GM12878 (cell line): ENCODE measurements around the gene SEL1L2. TPM values are rescaled to one million over a fixed set of nuclear protein-coding genes. Genes with fewer than 3 reads are reported as not detected.

ENCODE experiments used
- ATAC-seq: fragments of 200-7000 bp; cut with Tn5 transposase; 3 replicates; pipeline ENCODE4 v1.9.1; 2020; ENCODE audit warnings: mild to moderate bottlenecking, moderate library complexity
- BruUV-seq: library from RNA; stranded (reverse); fragments of 400-500 nt; replicated peaks from 2 replicates; lab custom pipeline; 2021; lab: Mats Ljungman, UMichigan
- CTCF ChIA-PET: fragments of 300-600 bp; sonication (Branson Sonifier 250); formaldehyde crosslinking; extraction: SDS; loops from one replicate; lab custom pipeline; 2021; ENCODE audit warnings: inconsistent platforms; lab: Yijun Ruan, JAX
- POLR2A ChIA-PET: fragments of 350-600 bp; formaldehyde crosslinking; extraction: SDS; loops from one replicate; lab custom pipeline; 2021; ENCODE audit warnings: inconsistent platforms; lab: Charles Lee
- RAD21 ChIA-PET: fragments of 300-600 bp; sonication (Branson Sonifier 250); formaldehyde crosslinking; loops from one replicate; lab custom pipeline; 2023; ENCODE audit warnings: antibody characterized with exemption; ENCODE audit not compliant: unreplicated experiment; lab: Charles Lee
- SMC1A ChIA-PET: fragments of 300-600 bp; sonication (Branson Sonifier 250); formaldehyde crosslinking; loops from one replicate; lab custom pipeline; 2023; ENCODE audit not compliant: unreplicated experiment, uncharacterized antibody; lab: Charles Lee
- DNase-seq: peaks from one replicate; pipeline ENCODE4 v3.0.0-alpha.2; 2011; ENCODE audit warnings: low read depth, low spot score
- FAIRE-seq: peaks from 3 replicates; lab custom pipeline; 2011; peaks lifted over from hg19 to GRCh38; lab: Jason Lieb, UNC
- H2AFZ ChIP-seq: 2 replicates; pipeline ENCODE4 v1.6.0; 2011; ENCODE audit warnings: low read depth, low read length, control low read depth; ENCODE audit not compliant: control insufficient read depth
- H3K27ac ChIP-seq: 2 replicates; pipeline ENCODE4 v1.5.1; 2011; ENCODE audit warnings: control low read depth; ENCODE audit not compliant: control insufficient read depth, insufficient read depth
- H3K27me3 ChIP-seq, 2 experiments: replicated peaks in 1 of 2; 2 replicates each; pipeline versions ENCODE4 v1.6.0 to v1.6.1; 2011; ENCODE audit warnings: low read length in 1 of 2; ENCODE audit not compliant: control insufficient read depth in 2 of 2, insufficient read depth in 2 of 2
- H3K36me3 ChIP-seq, 2 experiments: 2 replicates each; pipeline ENCODE4 v1.5.1; 2011; ENCODE audit warnings: low read length in 1 of 2; ENCODE audit not compliant: control insufficient read depth in 2 of 2, insufficient read depth in 2 of 2
- H3K4me1 ChIP-seq: 2 replicates; pipeline ENCODE4 v1.6.1; 2011; ENCODE audit warnings: mild to moderate bottlenecking, low read length, moderate library complexity, mixed read lengths; ENCODE audit not compliant: control insufficient read depth, insufficient read depth
- H3K4me2 ChIP-seq: 2 replicates; pipeline ENCODE4 v1.6.0; 2011; ENCODE audit warnings: control low read depth; ENCODE audit not compliant: control insufficient read depth, insufficient read depth
- H3K4me3 ChIP-seq: fragments of 200-600 bp; sonication (generic); 2 replicates; pipeline ENCODE4 v1.5.1; 2016
- H3K79me2 ChIP-seq: 2 replicates; pipeline ENCODE4 v1.6.0; 2011; ENCODE audit warnings: low read length; ENCODE audit not compliant: control insufficient read depth, insufficient read depth
- H3K9ac ChIP-seq: 2 replicates; pipeline ENCODE4 v1.8.0; 2011; ENCODE audit warnings: low read length, control low read depth, mixed read lengths; ENCODE audit not compliant: control insufficient read depth, insufficient read depth
- H3K9me3 ChIP-seq: replicated peaks from 3 replicates; pipeline ENCODE4 v1.5.1; 2011; ENCODE audit warnings: mild to moderate bottlenecking, low read length; ENCODE audit not compliant: control insufficient read depth, insufficient read depth
- H4K20me1 ChIP-seq: 2 replicates; pipeline ENCODE4 v1.6.0; 2011; ENCODE audit not compliant: control insufficient read depth, insufficient read depth
- EZH2 ChIP-seq: IDR thresholded peaks from 2 replicates; pipeline ENCODE4 v1.6.1; 2012; ENCODE audit warnings: low read depth, mild to moderate bottlenecking, control low read depth, inconsistent platforms, low read length, borderline replicate concordance; ENCODE audit not compliant: control insufficient read depth
- SUZ12 ChIP-seq: fragments of 200-600 bp; sonication (generic); IDR thresholded peaks from one replicate; pipeline ENCODE4 v1.6.1; 2018; ENCODE audit warnings: antibody characterized with exemption, mild to moderate bottlenecking; ENCODE audit not compliant: unreplicated experiment
- WGBS: methylation state at CpG from one replicate; pipeline ENCODE4 v1.1.6; 2016; ENCODE audit warnings: low lambda C conversion rate; ENCODE audit not compliant: insufficient replicate concordance, insufficient coverage; ENCODE audit errors: missing lambda C conversion rate; 5-methylcytosine and 5-hydroxymethylcytosine counted together
- in situ Hi-C: fragments of 300-500 bp; cut with MboI; formaldehyde crosslinking; loops from 9 replicates; pipeline ENCODE4 v1.14.3; 2018; ENCODE audit warnings: mixed read lengths
- intact Hi-C: fragments of 100-400 bp; cut with micrococcal nuclease; formaldehyde crosslinking; loops from one replicate; pipeline ENCODE4 v1.14.2; 2022; ENCODE audit not compliant: unreplicated experiment
- polyA plus RNA-seq, 11 experiments: library from polyadenylated mRNA; depleted of rRNA in 4 of 11; unstranded in 6 of 11; stranded (reverse) in 5 of 11; fragments of >200 nt; fragmentation: Nextera tagmentation in 4 of 11; fragmentation: Illumina TruSeq in 1 of 11; extraction: Ambion mirVana in 4 of 11; extraction: Trizol in 1 of 11; gene quantifications; 1 replicate in 1 of 11; 2 replicates in 10 of 11; pipeline versions ENCODE4 v1.2.1 to v1.2.3, GENCODE V29; 2011 to 2016; ENCODE audit warnings: inconsistent platforms in 2 of 11, missing spikeins in 2 of 11, low read depth in 1 of 11
- total RNA-seq, 4 experiments: library from RNA; depleted of rRNA in 3 of 4; stranded (reverse); fragments of >200 nt in 3 of 4; fragmentation: Illumina TruSeq in 1 of 4; extraction: Trizol in 1 of 4; gene quantifications; 2 replicates each; pipeline versions ENCODE4 v1.2.1 to v1.2.3, GENCODE V29; 2013 to 2021
- TF ChIP-seq, protein P1 (sequence below): fragments of 450-650 bp; IDR thresholded peaks from 2 replicates; pipeline ENCODE4 v1.6.1; 2018; ENCODE audit warnings: mild to moderate bottlenecking, low read depth, moderate library complexity; ENCODE audit not compliant: partially characterized antibody
- TF ChIP-seq, protein P2 (sequence below): fragments of 450-650 bp; IDR thresholded peaks from 2 replicates; pipeline ENCODE4 v1.6.1; 2016; ENCODE audit warnings: mild to moderate bottlenecking

SEL1L2 gene
- total and polyA plus RNA-seq, 10 of the 15 experiments (the other 5 are each of a cell fraction or from before 2014, with no cell fraction given): not detected

DNA sequence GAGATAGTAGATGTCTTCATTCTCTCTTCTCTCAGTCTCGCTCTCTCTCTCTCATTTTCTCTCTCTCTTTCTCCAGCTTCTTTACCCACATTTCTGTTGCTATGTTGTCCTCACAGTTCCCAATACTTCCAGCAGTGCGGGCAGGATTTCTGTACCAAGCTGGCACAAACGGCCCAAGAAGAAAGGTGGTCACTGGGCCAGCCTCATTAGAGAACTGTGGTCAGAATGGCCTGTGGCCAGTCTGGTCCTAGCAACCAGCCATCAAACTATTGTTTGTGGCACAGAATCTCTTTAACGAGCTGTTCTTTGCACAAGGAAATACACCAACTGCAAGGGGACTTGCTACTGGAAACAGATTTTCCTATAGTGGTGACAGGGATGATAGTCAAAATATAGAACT lies 81.3 kb downstream of the SEL1L2 start:
- Histone ChIP-seq H4K20me1 (no peaks in the 10 kb centered on the region), H3K79me2 (no peaks in the 10 kb centered on the region), H3K27me3 (peaks cover 0 to 2% of the 10 kb centered on the region in 2 experiments; a peak in 1 of 4 replicates), H3K9me3 (no peaks in the 10 kb centered on the region), H3K4me1 (no peaks in the 10 kb centered on the region), H3K4me2 (no peak overlapping the region), H2AFZ (no peak overlapping the region), H3K4me3 (no peak overlapping the region), H3K36me3 (no peaks in the 10 kb centered on the region), H3K27ac (no peak overlapping the region), H3K9ac (no peak overlapping the region)
- in situ Hi-C loops (no loop called here), intact Hi-C loops (no loop called here)
- FAIRE-seq (no peak), DNase-seq (no peak), ATAC-seq (no peak)
- ChIA-PET RAD21 (no interaction called here), CTCF (no interaction called here), POLR2A (no interaction called here), SMC1A (no interaction called here)
- WGBS: 39% methylated on average over 4 of the region's 4 CpGs
- TF ChIP-seq, protein P1, sequence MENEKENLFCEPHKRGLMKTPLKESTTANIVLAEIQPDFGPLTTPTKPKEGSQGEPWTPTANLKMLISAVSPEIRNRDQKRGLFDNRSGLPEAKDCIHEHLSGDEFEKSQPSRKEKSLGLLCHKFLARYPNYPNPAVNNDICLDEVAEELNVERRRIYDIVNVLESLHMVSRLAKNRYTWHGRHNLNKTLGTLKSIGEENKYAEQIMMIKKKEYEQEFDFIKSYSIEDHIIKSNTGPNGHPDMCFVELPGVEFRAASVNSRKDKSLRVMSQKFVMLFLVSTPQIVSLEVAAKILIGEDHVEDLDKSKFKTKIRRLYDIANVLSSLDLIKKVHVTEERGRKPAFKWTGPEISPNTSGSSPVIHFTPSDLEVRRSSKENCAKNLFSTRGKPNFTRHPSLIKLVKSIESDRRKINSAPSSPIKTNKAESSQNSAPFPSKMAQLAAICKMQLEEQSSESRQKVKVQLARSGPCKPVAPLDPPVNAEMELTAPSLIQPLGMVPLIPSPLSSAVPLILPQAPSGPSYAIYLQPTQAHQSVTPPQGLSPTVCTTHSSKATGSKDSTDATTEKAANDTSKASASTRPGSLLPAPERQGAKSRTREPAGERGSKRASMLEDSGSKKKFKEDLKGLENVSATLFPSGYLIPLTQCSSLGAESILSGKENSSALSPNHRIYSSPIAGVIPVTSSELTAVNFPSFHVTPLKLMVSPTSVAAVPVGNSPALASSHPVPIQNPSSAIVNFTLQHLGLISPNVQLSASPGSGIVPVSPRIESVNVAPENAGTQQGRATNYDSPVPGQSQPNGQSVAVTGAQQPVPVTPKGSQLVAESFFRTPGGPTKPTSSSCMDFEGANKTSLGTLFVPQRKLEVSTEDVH: no peak
- TF ChIP-seq, protein P2, sequence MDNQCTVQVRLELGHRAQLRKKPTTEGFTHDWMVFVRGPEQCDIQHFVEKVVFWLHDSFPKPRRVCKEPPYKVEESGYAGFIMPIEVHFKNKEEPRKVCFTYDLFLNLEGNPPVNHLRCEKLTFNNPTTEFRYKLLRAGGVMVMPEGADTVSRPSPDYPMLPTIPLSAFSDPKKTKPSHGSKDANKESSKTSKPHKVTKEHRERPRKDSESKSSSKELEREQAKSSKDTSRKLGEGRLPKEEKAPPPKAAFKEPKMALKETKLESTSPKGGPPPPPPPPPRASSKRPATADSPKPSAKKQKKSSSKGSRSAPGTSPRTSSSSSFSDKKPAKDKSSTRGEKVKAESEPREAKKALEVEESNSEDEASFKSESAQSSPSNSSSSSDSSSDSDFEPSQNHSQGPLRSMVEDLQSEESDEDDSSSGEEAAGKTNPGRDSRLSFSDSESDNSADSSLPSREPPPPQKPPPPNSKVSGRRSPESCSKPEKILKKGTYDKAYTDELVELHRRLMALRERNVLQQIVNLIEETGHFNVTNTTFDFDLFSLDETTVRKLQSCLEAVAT: no peak
- TF ChIP-seq SUZ12: no peak
- no peak for TF ChIP-seq EZH2
- no TSS peak for BruUV-seq
